GM12878 (cell line): ENCODE measurements around the gene ADD1. TPM values are rescaled to one million over a fixed set of nuclear protein-coding genes. Genes with fewer than 3 reads are reported as not detected.

ENCODE experiments used
- ATAC-seq: fragments of 200-7000 bp; cut with Tn5 transposase; 3 replicates; pipeline ENCODE4 v1.9.1; 2020; ENCODE audit warnings: mild to moderate bottlenecking, moderate library complexity
- BruUV-seq: library from RNA; stranded (reverse); fragments of 400-500 nt; replicated peaks from 2 replicates; lab custom pipeline; 2021; lab: Mats Ljungman, UMichigan
- CTCF ChIA-PET: fragments of 300-600 bp; sonication (Branson Sonifier 250); formaldehyde crosslinking; extraction: SDS; loops from one replicate; lab custom pipeline; 2021; ENCODE audit warnings: inconsistent platforms; lab: Yijun Ruan, JAX
- POLR2A ChIA-PET: fragments of 350-600 bp; formaldehyde crosslinking; extraction: SDS; loops from one replicate; lab custom pipeline; 2021; ENCODE audit warnings: inconsistent platforms; lab: Charles Lee
- RAD21 ChIA-PET: fragments of 300-600 bp; sonication (Branson Sonifier 250); formaldehyde crosslinking; loops from one replicate; lab custom pipeline; 2023; ENCODE audit warnings: antibody characterized with exemption; ENCODE audit not compliant: unreplicated experiment; lab: Charles Lee
- SMC1A ChIA-PET: fragments of 300-600 bp; sonication (Branson Sonifier 250); formaldehyde crosslinking; loops from one replicate; lab custom pipeline; 2023; ENCODE audit not compliant: unreplicated experiment, uncharacterized antibody; lab: Charles Lee
- DNase-seq: peaks from one replicate; pipeline ENCODE4 v3.0.0-alpha.2; 2011; ENCODE audit warnings: low read depth, low spot score
- FAIRE-seq: peaks from 3 replicates; lab custom pipeline; 2011; peaks lifted over from hg19 to GRCh38; lab: Jason Lieb, UNC
- H2AFZ ChIP-seq: 2 replicates; pipeline ENCODE4 v1.6.0; 2011; ENCODE audit warnings: low read depth, low read length, control low read depth; ENCODE audit not compliant: control insufficient read depth
- H3K27ac ChIP-seq: 2 replicates; pipeline ENCODE4 v1.5.1; 2011; ENCODE audit warnings: control low read depth; ENCODE audit not compliant: control insufficient read depth, insufficient read depth
- H3K27me3 ChIP-seq, 2 experiments: replicated peaks in 1 of 2; 2 replicates each; pipeline versions ENCODE4 v1.6.0 to v1.6.1; 2011; ENCODE audit warnings: low read length in 1 of 2; ENCODE audit not compliant: control insufficient read depth in 2 of 2, insufficient read depth in 2 of 2
- H3K36me3 ChIP-seq, 2 experiments: 2 replicates each; pipeline ENCODE4 v1.5.1; 2011; ENCODE audit warnings: low read length in 1 of 2; ENCODE audit not compliant: control insufficient read depth in 2 of 2, insufficient read depth in 2 of 2
- H3K4me1 ChIP-seq: 2 replicates; pipeline ENCODE4 v1.6.1; 2011; ENCODE audit warnings: mild to moderate bottlenecking, low read length, moderate library complexity, mixed read lengths; ENCODE audit not compliant: control insufficient read depth, insufficient read depth
- H3K4me2 ChIP-seq: 2 replicates; pipeline ENCODE4 v1.6.0; 2011; ENCODE audit warnings: control low read depth; ENCODE audit not compliant: control insufficient read depth, insufficient read depth
- H3K4me3 ChIP-seq: fragments of 200-600 bp; sonication (generic); 2 replicates; pipeline ENCODE4 v1.5.1; 2016
- H3K79me2 ChIP-seq: 2 replicates; pipeline ENCODE4 v1.6.0; 2011; ENCODE audit warnings: low read length; ENCODE audit not compliant: control insufficient read depth, insufficient read depth
- H3K9ac ChIP-seq: 2 replicates; pipeline ENCODE4 v1.8.0; 2011; ENCODE audit warnings: low read length, control low read depth, mixed read lengths; ENCODE audit not compliant: control insufficient read depth, insufficient read depth
- H3K9me3 ChIP-seq: replicated peaks from 3 replicates; pipeline ENCODE4 v1.5.1; 2011; ENCODE audit warnings: mild to moderate bottlenecking, low read length; ENCODE audit not compliant: control insufficient read depth, insufficient read depth
- H4K20me1 ChIP-seq: 2 replicates; pipeline ENCODE4 v1.6.0; 2011; ENCODE audit not compliant: control insufficient read depth, insufficient read depth
- FOS ChIP-seq: IDR thresholded peaks from 3 replicates; pipeline ENCODE4 v1.6.1; 2011; ENCODE audit warnings: borderline replicate concordance; ENCODE audit not compliant: insufficient read length; ENCODE audit errors: extremely low read depth
- JUND ChIP-seq: IDR thresholded peaks from 2 replicates; pipeline ENCODE4 v1.6.1; 2012; ENCODE audit warnings: low read depth, mild to moderate bottlenecking, low read length, improper control_type of control experiment, moderate library complexity
- NFXL1 ChIP-seq: fragments of 450-650 bp; IDR thresholded peaks from 2 replicates; pipeline ENCODE4 v1.6.1; 2017; ENCODE audit warnings: antibody characterized with exemption, mild to moderate bottlenecking, borderline replicate concordance
- STAT1 ChIP-seq: fragments of 450-650 bp; conservative IDR thresholded peaks from 2 replicates; pipeline ENCODE4 v1.6.1; 2014; ENCODE audit warnings: antibody characterized with exemption, mild to moderate bottlenecking
- WGBS: methylation state at CpG from one replicate; pipeline ENCODE4 v1.1.6; 2016; ENCODE audit warnings: low lambda C conversion rate; ENCODE audit not compliant: insufficient replicate concordance, insufficient coverage; ENCODE audit errors: missing lambda C conversion rate; 5-methylcytosine and 5-hydroxymethylcytosine counted together
- in situ Hi-C: fragments of 300-500 bp; cut with MboI; formaldehyde crosslinking; loops from 9 replicates; pipeline ENCODE4 v1.14.3; 2018; ENCODE audit warnings: mixed read lengths
- intact Hi-C: fragments of 100-400 bp; cut with micrococcal nuclease; formaldehyde crosslinking; loops from one replicate; pipeline ENCODE4 v1.14.2; 2022; ENCODE audit not compliant: unreplicated experiment
- polyA plus RNA-seq, 11 experiments: library from polyadenylated mRNA; depleted of rRNA in 4 of 11; unstranded in 6 of 11; stranded (reverse) in 5 of 11; fragments of >200 nt; fragmentation: Nextera tagmentation in 4 of 11; fragmentation: Illumina TruSeq in 1 of 11; extraction: Ambion mirVana in 4 of 11; extraction: Trizol in 1 of 11; gene quantifications; 1 replicate in 1 of 11; 2 replicates in 10 of 11; pipeline versions ENCODE4 v1.2.1 to v1.2.3, GENCODE V29; 2011 to 2016; ENCODE audit warnings: inconsistent platforms in 2 of 11, missing spikeins in 2 of 11, low read depth in 1 of 11
- total RNA-seq, 4 experiments: library from RNA; depleted of rRNA in 3 of 4; stranded (reverse); fragments of >200 nt in 3 of 4; fragmentation: Illumina TruSeq in 1 of 4; extraction: Trizol in 1 of 4; gene quantifications; 2 replicates each; pipeline versions ENCODE4 v1.2.1 to v1.2.3, GENCODE V29; 2013 to 2021
- TF ChIP-seq, protein P1 (sequence below): IDR thresholded peaks from 2 replicates; pipeline ENCODE4 v1.6.1; 2012; ENCODE audit warnings: improper control_type of control experiment, low read depth, low read length; ENCODE audit not compliant: insufficient replicate concordance

Gene ADD1
- total and polyA plus RNA-seq, 10 of the 15 experiments (the other 5 are each of a cell fraction or from before 2014, with no cell fraction given) = 21.6 to 182 (median 105) TPM

DNA sequence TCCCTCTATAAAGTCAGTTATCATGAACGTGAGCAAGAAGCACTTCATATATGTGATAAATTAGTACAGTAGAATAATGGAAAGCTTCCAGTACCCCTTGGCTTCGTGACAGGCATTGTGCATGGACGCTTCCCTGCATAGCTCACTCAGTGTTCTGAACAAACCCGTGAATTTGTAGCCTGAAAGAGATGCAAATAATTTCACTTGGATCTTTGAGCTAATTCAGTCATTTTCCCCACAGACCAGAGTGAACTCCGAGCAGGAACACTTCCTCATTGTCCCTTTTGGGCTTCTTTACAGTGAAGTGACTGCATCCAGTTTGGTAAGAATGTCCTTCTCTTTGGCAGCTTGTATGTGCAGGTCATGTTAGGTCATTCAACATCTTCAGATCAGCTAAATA lies 50.1 kb downstream of the ADD1 start:
- Histone ChIP-seq H3K4me1 (no peaks in the 10 kb centered on the region), H2AFZ (no peak overlapping the region), H4K20me1 (no peaks in the 10 kb centered on the region), H3K36me3 (peaks cover 3 to 20% of the 10 kb centered on the region in 2 experiments), H3K4me3 (no peak overlapping the region), H3K9me3 (no peaks in the 10 kb centered on the region), H3K4me2 (no peak overlapping the region), H3K27ac (no peak overlapping the region), H3K79me2 (no peaks in the 10 kb centered on the region), H3K9ac (no peak overlapping the region), H3K27me3 (no peaks in the 10 kb centered on the region)
- FAIRE-seq (no peak), DNase-seq (no peak), ATAC-seq (no peak)
- ChIA-PET SMC1A (interaction anchor here (0.8 to 1.6 kb wide), 2 partner anchors 60 to 131 kb away, joined by 3 to 4 read pairs; no protein-coding TSS in a partner anchor), CTCF (no interaction called here), POLR2A (no interaction called here), RAD21 (no interaction called here)
- TF ChIP-seq, protein P1, sequence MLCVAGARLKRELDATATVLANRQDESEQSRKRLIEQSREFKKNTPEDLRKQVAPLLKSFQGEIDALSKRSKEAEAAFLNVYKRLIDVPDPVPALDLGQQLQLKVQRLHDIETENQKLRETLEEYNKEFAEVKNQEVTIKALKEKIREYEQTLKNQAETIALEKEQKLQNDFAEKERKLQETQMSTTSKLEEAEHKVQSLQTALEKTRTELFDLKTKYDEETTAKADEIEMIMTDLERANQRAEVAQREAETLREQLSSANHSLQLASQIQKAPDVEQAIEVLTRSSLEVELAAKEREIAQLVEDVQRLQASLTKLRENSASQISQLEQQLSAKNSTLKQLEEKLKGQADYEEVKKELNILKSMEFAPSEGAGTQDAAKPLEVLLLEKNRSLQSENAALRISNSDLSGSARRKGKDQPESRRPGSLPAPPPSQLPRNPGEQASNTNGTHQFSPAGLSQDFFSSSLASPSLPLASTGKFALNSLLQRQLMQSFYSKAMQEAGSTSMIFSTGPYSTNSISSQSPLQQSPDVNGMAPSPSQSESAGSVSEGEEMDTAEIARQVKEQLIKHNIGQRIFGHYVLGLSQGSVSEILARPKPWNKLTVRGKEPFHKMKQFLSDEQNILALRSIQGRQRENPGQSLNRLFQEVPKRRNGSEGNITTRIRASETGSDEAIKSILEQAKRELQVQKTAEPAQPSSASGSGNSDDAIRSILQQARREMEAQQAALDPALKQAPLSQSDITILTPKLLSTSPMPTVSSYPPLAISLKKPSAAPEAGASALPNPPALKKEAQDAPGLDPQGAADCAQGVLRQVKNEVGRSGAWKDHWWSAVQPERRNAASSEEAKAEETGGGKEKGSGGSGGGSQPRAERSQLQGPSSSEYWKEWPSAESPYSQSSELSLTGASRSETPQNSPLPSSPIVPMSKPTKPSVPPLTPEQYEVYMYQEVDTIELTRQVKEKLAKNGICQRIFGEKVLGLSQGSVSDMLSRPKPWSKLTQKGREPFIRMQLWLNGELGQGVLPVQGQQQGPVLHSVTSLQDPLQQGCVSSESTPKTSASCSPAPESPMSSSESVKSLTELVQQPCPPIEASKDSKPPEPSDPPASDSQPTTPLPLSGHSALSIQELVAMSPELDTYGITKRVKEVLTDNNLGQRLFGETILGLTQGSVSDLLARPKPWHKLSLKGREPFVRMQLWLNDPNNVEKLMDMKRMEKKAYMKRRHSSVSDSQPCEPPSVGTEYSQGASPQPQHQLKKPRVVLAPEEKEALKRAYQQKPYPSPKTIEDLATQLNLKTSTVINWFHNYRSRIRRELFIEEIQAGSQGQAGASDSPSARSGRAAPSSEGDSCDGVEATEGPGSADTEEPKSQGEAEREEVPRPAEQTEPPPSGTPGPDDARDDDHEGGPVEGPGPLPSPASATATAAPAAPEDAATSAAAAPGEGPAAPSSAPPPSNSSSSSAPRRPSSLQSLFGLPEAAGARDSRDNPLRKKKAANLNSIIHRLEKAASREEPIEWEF = no peak
- TF ChIP-seq JUND = no peak
- TF ChIP-seq FOS = no peak
- no peak for TF ChIP-seq NFXL1
- TF ChIP-seq STAT1 = no peak
- intact Hi-C loops = no loop called here
- in situ Hi-C loops = no loop called here
- WGBS = 92% methylated on average over 5 of the region's 5 CpGs
- BruUV-seq = no TSS peak
